NOMO-1 treated with DMSO at 0.1 percent for 48 hours (cell line): ENCODE measurements around the gene STAMBPL1.

Experiments used
- DNase-seq: peaks from one replicate; lab custom pipeline; 2025; ENCODE audit not compliant: unreplicated experiment; lab: John Stamatoyannopoulos, UW

The STAMBPL1 gene

DNA sequence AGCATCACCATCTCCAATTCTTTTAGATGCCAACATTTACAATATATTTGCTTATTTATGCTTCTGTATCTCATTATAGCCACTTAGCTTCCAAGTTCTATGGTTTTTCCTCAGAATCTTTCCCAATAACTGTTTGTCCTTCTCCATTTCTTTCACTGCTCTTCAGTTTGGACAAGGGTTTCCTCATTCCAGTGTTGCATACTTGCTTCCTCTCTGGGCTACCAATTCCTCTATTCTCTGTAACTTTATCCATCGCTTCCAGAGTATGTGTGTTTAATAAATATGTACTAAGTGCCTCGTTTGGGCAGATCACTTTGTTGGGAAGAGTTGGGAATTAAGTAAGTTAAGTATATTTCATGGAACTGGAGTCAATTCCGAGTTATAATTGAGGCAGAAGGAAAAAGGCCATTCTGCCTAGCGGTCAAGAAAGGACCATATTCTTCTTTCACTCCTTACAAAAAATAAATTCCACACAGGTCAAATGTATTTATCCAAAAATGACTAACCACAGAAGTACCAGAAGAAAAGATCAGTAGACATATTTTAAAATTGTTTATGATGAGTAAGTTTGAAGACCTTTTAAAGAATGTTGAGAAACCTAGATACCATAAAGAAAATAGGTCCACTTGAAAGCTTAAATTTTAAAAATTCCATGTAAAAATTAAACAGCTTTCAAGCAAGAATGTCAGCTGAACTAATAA is 10.8 kb downstream of the STAMBPL1 start:
- DNase-seq, result no peak

GRCh38 chr10:88892222-88892967 is 12.3 kb downstream of the STAMBPL1 start:
- DNase-seq, result no peak

- no peak for DNase-seq
Measured at GRCh38 chr10:88893611-88894010, 13.6 kb downstream of the STAMBPL1 start.

- no peak for DNase-seq
Measured at GRCh38 chr10:88895250-88895649, 15.2 kb downstream of the STAMBPL1 start.

DNA sequence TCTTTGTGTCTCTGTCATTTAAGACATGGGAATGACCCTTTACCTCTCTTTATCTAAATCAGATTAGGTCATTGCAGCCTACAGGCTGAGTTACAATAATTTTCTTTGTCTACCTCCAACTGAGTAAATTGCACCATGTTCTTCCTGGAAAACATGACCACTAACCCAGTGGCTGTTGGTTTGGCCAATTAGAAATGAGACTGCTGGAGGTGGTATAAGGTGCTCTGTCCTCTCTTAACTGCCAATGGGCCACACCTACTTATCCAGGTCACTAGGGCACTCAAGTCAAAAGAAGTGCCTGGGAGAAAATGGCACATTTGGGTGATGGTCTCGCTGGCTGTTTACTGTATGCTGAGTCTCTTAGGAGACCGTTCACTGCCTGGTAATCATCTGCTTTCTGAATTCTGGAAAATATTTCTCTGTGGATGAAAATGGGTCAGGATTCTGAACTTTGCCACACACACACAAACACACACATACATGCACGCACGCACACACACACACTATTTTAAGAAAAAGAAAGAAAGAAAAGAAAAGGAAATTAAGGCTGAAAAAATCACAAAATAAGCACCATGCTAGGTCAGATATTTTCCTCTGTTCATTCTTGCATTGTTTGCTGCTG is 16.4 kb downstream of the STAMBPL1 start:
- no peak for DNase-seq

- no peak for DNase-seq
Measured at GRCh38 chr10:88896994-88897853, 17.2 kb downstream of the STAMBPL1 start.

DNA sequence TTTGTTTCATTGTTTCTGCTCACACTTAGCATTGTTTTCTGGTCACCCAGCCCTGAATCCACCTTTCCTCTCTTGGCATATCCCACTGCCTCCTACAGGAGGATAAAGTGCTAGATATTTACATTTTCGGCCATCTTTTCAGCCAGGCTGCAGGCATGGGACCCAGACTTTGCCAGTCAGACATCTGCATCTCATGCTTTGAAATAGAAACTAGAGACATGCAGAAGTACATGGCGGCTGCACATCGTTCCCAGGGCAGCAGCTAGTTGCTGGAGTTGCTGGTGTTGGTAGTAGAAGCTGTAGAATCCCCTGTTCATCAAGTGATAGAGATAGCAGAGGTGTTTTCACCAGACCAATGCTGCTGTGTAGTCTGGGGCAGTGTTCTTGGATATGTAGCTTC is 18.7 kb downstream of the STAMBPL1 start:
- no peak for DNase-seq

DNA sequence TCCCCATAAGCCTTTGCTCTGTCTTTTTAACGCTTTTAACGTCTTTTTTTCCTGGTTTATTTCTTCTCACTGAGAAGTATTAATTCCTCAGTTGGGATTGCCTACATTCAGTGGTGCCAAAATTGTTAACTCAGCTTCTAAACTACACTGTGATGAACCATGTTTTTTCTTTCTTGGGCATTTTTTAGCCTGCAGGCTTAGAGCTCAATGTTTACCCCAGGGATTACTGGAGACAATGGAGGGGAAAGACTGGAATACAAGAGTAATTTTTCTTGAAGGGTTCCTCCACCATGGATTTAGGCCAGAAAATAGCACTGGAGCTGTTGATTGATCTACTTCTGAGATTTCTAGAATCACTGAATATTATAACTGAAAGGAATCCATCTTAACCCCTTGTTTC is 19.8 kb downstream of the STAMBPL1 start:
- no peak for DNase-seq

DNA sequence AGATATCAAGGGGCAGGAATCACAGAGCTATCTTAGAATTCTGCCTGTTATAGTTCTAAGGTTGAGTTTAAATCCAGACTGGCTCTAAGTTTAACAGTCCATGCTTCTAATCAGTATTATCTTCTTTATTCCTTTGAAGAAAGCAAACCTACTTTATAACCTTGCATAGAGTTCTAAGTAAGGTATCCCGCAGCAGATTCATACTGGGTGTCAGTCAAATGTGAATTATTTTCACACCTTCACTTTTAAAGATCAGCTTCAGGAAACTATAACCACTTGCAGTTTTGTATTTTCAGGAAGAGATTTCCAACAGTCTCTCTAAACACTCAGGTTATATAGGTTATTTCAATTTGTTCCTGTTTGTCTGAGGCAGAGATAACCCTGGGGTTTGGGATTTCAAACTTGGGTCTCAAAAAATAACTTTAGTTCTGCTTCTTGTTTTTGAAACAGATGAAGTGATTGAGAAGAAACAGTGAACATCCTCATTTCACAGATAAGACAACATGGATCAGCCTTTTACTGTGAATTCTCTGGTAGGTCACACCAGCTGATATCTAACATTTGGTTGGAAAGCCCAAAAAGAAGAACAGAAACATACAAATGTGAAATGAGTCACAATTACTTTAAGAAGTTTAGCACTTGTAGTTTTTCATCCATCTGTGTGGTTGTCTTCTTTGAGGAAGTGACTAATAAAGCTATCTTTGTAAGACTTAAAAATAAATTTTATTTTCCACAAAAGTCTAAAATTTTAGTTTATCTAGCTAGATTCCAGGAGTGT is 21.4 kb downstream of the STAMBPL1 start:
- DNase-seq, result peak; percentile 95

DNA sequence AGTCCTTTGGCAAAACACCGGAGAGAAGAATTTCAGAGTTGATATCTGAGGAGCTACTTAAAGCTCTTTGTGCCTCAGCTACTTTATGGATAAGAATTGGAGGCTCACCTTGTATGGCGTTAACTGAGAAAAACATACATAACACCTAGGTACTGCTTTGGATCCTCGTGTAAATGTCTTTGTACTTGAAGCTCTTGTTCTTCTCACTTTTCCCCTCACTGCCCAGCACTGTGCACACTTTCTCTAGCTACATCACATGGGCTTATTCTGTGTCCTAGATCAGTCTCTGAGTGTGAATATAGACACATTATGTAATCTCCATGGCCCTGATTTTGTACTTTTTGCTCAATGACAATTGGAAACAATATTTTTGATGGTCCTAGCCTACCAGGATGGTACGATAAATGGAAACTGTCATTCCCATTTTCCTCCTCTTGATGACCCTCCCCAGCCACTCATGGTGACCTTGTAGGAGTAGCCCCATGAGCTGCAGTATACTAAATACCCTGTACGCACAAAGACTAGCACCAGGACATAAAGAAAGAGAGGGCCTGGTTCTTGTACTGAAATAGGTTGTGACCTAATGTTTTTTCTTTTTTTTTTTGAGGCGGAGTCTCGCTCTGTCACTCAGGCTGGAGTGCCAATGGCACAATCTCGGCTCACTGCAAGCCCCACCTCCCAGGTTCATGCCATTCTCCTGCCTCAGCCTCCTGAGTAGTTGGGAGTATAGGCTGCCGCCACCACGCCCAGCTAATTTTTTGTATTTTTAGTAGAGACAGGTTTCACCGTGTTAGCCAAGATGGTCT is 22.1 kb downstream of the STAMBPL1 start:
- no peak for DNase-seq

DNA sequence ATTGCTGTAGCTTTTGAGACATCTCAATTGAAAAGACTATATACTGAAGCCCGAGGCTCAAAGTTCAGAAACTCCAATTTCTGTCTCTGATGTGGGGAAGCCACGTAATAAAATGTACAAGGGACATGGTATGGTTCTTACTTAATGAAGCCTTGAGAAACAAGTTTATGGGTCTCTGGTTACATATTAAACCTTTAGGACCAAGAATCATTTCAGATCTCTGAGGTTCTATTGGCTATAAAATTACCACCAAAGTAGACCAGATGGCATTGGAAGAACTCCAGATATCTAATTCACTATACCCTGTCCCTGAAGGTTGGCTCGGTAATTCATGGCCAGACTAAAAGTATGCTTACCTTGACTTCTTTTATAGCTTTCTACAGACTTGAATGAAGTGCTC is 23.7 kb downstream of the STAMBPL1 start:
- DNase-seq, result no peak

GRCh38 chr10:88906921-88907320 is 26.9 kb downstream of the STAMBPL1 start:
- DNase-seq, result no peak

DNA sequence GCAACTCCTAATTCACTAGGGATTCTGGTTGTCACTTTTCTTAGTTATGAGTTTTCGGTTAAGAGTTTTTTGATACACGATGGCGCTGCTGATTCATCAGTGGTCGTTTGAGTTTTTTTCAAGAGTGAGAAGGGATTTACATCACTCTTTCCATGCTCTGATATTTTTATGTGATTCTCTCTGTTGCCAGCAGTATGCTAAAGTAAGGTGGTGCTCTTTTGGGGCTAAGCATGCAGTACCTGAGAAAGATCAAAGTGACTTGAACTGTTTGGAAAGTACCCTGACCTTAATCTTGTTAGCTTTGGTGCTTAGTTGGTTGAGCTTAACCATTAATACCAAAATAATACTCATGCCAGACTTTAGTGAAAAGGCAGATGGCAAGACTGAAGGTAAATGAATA is 28.1 kb downstream of the STAMBPL1 start:
- DNase-seq, result no peak

- DNase-seq, result no peak
Measured at GRCh38 chr10:88911116-88911515, 31.1 kb downstream of the STAMBPL1 start.

- DNase-seq, result no peak
Measured at GRCh38 chr10:88911851-88912250, 31.8 kb downstream of the STAMBPL1 start.

DNA sequence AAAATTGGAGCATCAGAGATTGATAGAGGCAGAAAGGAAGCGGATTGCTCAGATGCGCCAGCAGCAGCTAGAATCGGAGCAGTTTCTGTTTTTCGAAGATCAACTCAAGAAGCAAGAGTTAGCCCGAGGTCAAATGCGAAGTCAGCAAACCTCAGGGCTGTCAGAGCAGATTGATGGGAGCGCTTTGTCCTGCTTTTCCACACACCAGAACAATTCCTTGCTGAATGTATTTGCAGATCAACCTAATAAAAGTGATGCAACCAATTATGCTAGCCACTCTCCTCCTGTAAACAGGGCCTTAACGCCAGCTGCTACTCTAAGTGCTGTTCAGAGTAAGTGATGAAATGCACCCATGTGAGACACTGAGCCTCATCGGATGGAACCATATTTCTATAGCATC is 33.1 kb downstream of the STAMBPL1 start:
- no peak for DNase-seq

- DNase-seq, result no peak
Measured at GRCh38 chr10:88913788-88914187, 33.7 kb downstream of the STAMBPL1 start.

GRCh38 chr10:88915781-88916180 is 35.7 kb downstream of the STAMBPL1 start:
- no peak for DNase-seq

GRCh38 chr10:88916231-88916630 is 36.2 kb downstream of the STAMBPL1 start:
- DNase-seq, result no peak

- no peak for DNase-seq
Measured at GRCh38 chr10:88916986-88917385, 36.9 kb downstream of the STAMBPL1 start.
